Endothelial cell of umbilical vein (primary cell): Measurements from ENCODE around the gene GYPA. TPM values are rescaled to one million over a fixed set of nuclear protein-coding genes. Genes with fewer than 3 reads are reported as not detected.
"Not testable (repeated sequence)": the region's sequence is repeated elsewhere in the genome, so short reads cannot be mapped to it uniquely, and the experiment has no call there.

Experiments used
- Bru-seq: library from RNA; stranded (reverse); fragments of 400-500 nt; gene quantifications from one replicate; lab custom pipeline; 2021; lab: Mats Ljungman, UMichigan
- BruChase-seq, 2 experiments: library from RNA; stranded (reverse); fragments of 400-500 nt; gene quantifications; one replicate each; lab custom pipeline; 2021; lab: Mats Ljungman, UMichigan
- BruUV-seq: library from RNA; stranded (reverse); fragments of 400-500 nt; replicated peaks from 2 replicates; lab custom pipeline; 2021; lab: Mats Ljungman, UMichigan
- CTCF ChIA-PET: fragments of 300-600, 350-600 bp; sonication (Branson Sonifier 250); formaldehyde crosslinking; loops from one replicate; lab custom pipeline; 2021; ENCODE audit warnings: antibody characterized with exemption, inconsistent platforms; lab: Charles Lee
- POLR2A ChIA-PET: fragments of 300-600, 350-600 bp; sonication (Branson Sonifier 250); formaldehyde crosslinking; loops from one replicate; lab custom pipeline; 2021; ENCODE audit warnings: antibody characterized with exemption, inconsistent platforms; lab: Charles Lee
- DNase-seq: peaks from one replicate; pipeline ENCODE4 v3.0.0-alpha.2; 2011; ENCODE audit warnings: low read depth, low spot score
- FAIRE-seq: peaks from 2 replicates; lab custom pipeline; 2011; peaks lifted over from hg19 to GRCh38; lab: Jason Lieb, UNC
- H2AFZ ChIP-seq: 2 replicates; pipeline ENCODE4 v1.6.0; 2012; ENCODE audit warnings: low read depth, low read length, control low read depth, inconsistent platforms
- H3K27ac ChIP-seq: 2 replicates; pipeline ENCODE4 v1.5.1; 2011; ENCODE audit warnings: low read depth, mild to moderate bottlenecking, control low read depth, low read length, moderate library complexity; ENCODE audit not compliant: insufficient read depth
- H3K27me3 ChIP-seq, 2 experiments: 2 replicates each; pipeline versions ENCODE4 v1.6.0 to v1.6.1; 2011; ENCODE audit warnings: low read length in 2 of 2, mixed read lengths in 1 of 2; ENCODE audit not compliant: control insufficient read depth in 2 of 2, insufficient read depth in 2 of 2
- H3K36me3 ChIP-seq, 2 experiments: 2 replicates in 1 of 2; 3 replicates in 1 of 2; pipeline ENCODE4 v1.5.1; 2011; ENCODE audit warnings: low read length in 2 of 2, mild to moderate bottlenecking in 1 of 2, moderate library complexity in 1 of 2; ENCODE audit not compliant: control insufficient read depth in 2 of 2, insufficient read depth in 2 of 2; ENCODE audit errors: extremely low read depth in 1 of 2
- H3K4me1 ChIP-seq: 3 replicates; pipeline ENCODE4 v1.5.1; 2011; ENCODE audit warnings: mild to moderate bottlenecking, low read length; ENCODE audit not compliant: control insufficient read depth, insufficient read depth; ENCODE audit errors: extremely low read depth
- H3K4me2 ChIP-seq: 2 replicates; pipeline ENCODE4 v1.6.1; 2011; ENCODE audit warnings: low read length, control low read depth, mixed read lengths; ENCODE audit not compliant: insufficient read depth
- H3K4me3 ChIP-seq, 3 experiments: fragments of 200-600 bp in 1 of 3; sonication (generic), shearing (Covaris generic) in 1 of 3; replicated peaks in 1 of 3; 2 replicates each; pipeline ENCODE4 v1.5.1; 2011 to 2016; ENCODE audit warnings: control low read depth in 3 of 3, low read length in 3 of 3, mild to moderate bottlenecking in 2 of 3, inconsistent platforms in 1 of 3, low read depth in 1 of 3, moderate library complexity in 1 of 3; ENCODE audit not compliant: insufficient read depth in 1 of 3
- H3K79me2 ChIP-seq: 2 replicates; pipeline ENCODE4 v1.6.0; 2012; ENCODE audit warnings: low read length, inconsistent platforms; ENCODE audit not compliant: control insufficient read depth, insufficient read depth
- H3K9ac ChIP-seq: replicated peaks from 2 replicates; pipeline ENCODE3; 2011; ENCODE audit warnings: low read length, control low read depth; ENCODE audit not compliant: insufficient read depth; ENCODE audit errors: extremely low read depth
- H3K9me1 ChIP-seq: replicated peaks from 3 replicates; pipeline ENCODE4 v1.6.0; 2011; ENCODE audit warnings: mild to moderate bottlenecking, low read length; ENCODE audit not compliant: control insufficient read depth, insufficient read depth; ENCODE audit errors: extremely low read depth
- H3K9me3 ChIP-seq: replicated peaks from 2 replicates; pipeline ENCODE4 v1.5.1; 2012; ENCODE audit warnings: low read length, inconsistent platforms; ENCODE audit not compliant: control insufficient read depth, insufficient read depth
- H4K20me1 ChIP-seq: replicated peaks from 2 replicates; pipeline ENCODE3; 2011; ENCODE audit warnings: mild to moderate bottlenecking, low read length; ENCODE audit not compliant: control insufficient read depth, insufficient read depth; ENCODE audit errors: extremely low read depth
- EZH2 ChIP-seq: IDR thresholded peaks from 2 replicates; pipeline ENCODE4 v1.6.1; 2012; ENCODE audit warnings: borderline replicate concordance, low read depth, mild to moderate bottlenecking, moderate library complexity, low read length, inconsistent platforms; ENCODE audit not compliant: severe bottlenecking
- GATA2 ChIP-seq: IDR thresholded peaks from 2 replicates; pipeline ENCODE4 v1.7.0; 2011; ENCODE audit warnings: low read depth, mild to moderate bottlenecking, moderate library complexity, mixed read lengths, low read length; ENCODE audit not compliant: insufficient read length, insufficient read depth
- MYC ChIP-seq: IDR thresholded peaks from one replicate; pipeline ENCODE4 v1.6.1; 2011; ENCODE audit warnings: mild to moderate bottlenecking, low read depth, low read length
- dilution Hi-C: fragments of 300-500 bp; cut with MboI; formaldehyde crosslinking; loops from one replicate; pipeline ENCODE4 v1.15.0; 2019; ENCODE audit warnings: low sequenced_read_pairs; ENCODE audit not compliant: extremely low pct_ligation_motif_present
- intact Hi-C: fragments of 100-400 bp; cut with micrococcal nuclease; formaldehyde crosslinking; loops from one replicate; pipeline ENCODE4 v1.10.0; 2022
- long read RNA-seq: library from polyadenylated mRNA; stranded (forward); transcript quantifications from one replicate; pipeline ENCODE4 v2.0.0, GENCODE V29; 2021
- polyA minus RNA-seq, 3 experiments: library from RNA; depleted of rRNA, polyadenylated mRNA; stranded (reverse); fragments of >200 nt; gene quantifications; 1 replicate in 1 of 3; 2 replicates in 2 of 3; pipeline ENCODE4 v1.2.3, GENCODE V29; 2011
- polyA plus RNA-seq, 4 experiments: library from polyadenylated mRNA; depleted of rRNA in 3 of 4; stranded (reverse) in 3 of 4; unstranded in 1 of 4; fragments of >200 nt; gene quantifications; 2 replicates each; pipeline versions ENCODE4 v1.2.1 to v1.2.3, GENCODE V29; 2011 to 2012; ENCODE audit warnings: missing spikeins in 1 of 4
- total RNA-seq: library from RNA; stranded (reverse); gene quantifications from 2 replicates; pipeline ENCODE4 v1.2.3, GENCODE V29; 2021
- TF ChIP-seq, protein P1 (sequence below), 2 donors: IDR thresholded peaks; 1 replicate in 1 of 2; 2 replicates in 1 of 2; pipeline ENCODE4 v1.5.1; 2011; ENCODE audit warnings: low read length in 2 of 2, mild to moderate bottlenecking in 2 of 2, moderate library complexity in 2 of 2, control low read depth in 1 of 2, inconsistent platforms in 1 of 2, low read depth in 1 of 2; ENCODE audit not compliant: insufficient read depth in 1 of 2; ENCODE audit errors: extremely low read depth in 1 of 2

Gene GYPA
- not detected in 2 replicates for total RNA-seq
- polyA plus RNA-seq = not detected in 2 replicates
- not detected in 2 replicates for polyA plus RNA-seq (2011; cell fraction: cytosol; rRNA removed)
- polyA plus RNA-seq (2011; cell fraction: nucleus; rRNA removed) = not detected in 2 replicates
- polyA plus RNA-seq (2012) = not detected in 2 replicates
- 1.4 TPM in 1 of 2 replicates, not detected in the other for polyA minus RNA-seq
- polyA minus RNA-seq (2011; cell fraction: cytosol; rRNA and poly(A)+ RNA removed) = not detected
- polyA minus RNA-seq (2011; cell fraction: nucleus; rRNA and poly(A)+ RNA removed) = not detected in 2 replicates
- not detected for Bru-seq, nascent RNA
- BruChase-seq, experiment 1, labeled RNA remaining after a 6-hour chase = not detected
- not detected for BruChase-seq, experiment 2, labeled RNA remaining after a 2-hour chase
- long read RNA-seq = 0 reads

DNA sequence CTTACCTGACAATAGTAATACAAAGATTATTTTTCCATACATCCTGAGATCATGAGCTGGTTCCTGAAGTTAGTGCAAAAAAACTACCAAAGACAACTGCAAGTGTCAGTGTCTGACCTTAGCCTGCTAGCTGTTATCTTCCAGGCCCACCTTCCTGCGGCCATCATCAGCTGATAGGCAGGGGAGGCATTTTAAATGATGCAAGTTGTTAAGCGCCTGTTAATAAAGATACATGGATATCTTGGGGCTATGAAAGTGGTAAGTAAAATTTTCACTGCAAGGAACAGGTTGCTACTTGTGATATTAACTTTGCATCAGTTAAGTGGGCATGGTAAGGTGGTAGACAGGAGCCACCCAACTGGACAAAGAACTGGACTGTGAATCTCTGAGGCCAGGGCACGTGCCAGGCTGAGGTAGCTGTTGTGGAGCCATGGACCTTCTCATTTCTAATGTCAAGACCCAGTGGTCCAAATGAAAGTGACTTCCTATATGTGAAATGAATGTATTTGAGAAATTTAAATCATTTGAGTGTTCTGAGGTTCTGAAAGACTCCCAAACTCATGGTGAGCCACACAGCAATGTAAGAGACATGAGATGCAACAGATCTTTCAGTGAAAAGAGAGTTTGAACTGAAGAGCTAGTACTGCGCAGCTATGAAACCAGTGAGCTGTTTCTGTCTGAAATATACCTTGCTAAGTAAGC, at the start of gene GYPA:
TSS of gene GYPA (minus strand) at position 125 of the 702 bp plus-strand sequence. CDS start at position 42, 83 bp downstream.
- H3K9ac ChIP-seq, DNase-seq, FAIRE-seq, BruUV-seq, H3K79me2 ChIP-seq, H3K27ac ChIP-seq, H4K20me1 ChIP-seq, H3K4me2 ChIP-seq, H2AFZ ChIP-seq, intact Hi-C loops, H3K4me1 ChIP-seq, H3K36me3 ChIP-seq, H3K4me3 ChIP-seq, dilution Hi-C loops, CTCF ChIA-PET, H3K27me3 ChIP-seq, H3K9me1 ChIP-seq, H3K9me3 ChIP-seq, POLR2A ChIA-PET: not testable (repeated sequence)

DNA sequence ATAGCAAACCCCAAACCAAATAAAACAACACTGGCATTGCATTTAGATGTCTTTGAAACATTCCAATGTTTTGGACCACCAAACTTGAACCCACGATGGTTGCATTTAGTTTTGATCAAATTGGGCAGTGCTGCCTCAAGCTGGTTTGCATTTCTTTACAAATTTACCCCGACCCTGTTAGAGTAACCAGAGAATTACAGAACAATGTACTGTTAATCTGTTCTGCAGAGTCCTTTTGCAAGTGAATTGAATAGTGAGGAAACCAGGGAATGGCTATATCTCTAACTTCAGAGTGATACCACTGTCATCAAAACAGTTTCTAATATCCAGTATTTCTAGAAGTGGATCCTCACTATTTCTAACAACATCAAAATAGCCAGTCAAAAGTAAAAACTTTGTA, 49.5 kb upstream of the GYPA start:
- BruUV-seq = no TSS peak
- TF ChIP-seq, protein P1, sequence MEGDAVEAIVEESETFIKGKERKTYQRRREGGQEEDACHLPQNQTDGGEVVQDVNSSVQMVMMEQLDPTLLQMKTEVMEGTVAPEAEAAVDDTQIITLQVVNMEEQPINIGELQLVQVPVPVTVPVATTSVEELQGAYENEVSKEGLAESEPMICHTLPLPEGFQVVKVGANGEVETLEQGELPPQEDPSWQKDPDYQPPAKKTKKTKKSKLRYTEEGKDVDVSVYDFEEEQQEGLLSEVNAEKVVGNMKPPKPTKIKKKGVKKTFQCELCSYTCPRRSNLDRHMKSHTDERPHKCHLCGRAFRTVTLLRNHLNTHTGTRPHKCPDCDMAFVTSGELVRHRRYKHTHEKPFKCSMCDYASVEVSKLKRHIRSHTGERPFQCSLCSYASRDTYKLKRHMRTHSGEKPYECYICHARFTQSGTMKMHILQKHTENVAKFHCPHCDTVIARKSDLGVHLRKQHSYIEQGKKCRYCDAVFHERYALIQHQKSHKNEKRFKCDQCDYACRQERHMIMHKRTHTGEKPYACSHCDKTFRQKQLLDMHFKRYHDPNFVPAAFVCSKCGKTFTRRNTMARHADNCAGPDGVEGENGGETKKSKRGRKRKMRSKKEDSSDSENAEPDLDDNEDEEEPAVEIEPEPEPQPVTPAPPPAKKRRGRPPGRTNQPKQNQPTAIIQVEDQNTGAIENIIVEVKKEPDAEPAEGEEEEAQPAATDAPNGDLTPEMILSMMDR (IDR thresholded peaks at IDR 0.05; ENCODE audit: extremely low read depth in 1 of 2, insufficient read depth in 1 of 2, low read depth in 1 of 2, low read length in 2 of 2) = no peak
- TF ChIP-seq GATA2 (no peak), EZH2 (no peak), MYC (no peak)
- intact Hi-C loops (no loop called here), dilution Hi-C loops (no loop called here)
- no peaks in the 10 kb centered on the region for H3K9me3 ChIP-seq
- no peaks in the 10 kb centered on the region for H3K9me1 ChIP-seq
- no peaks in the 10 kb centered on the region for H3K4me1 ChIP-seq
- peaks cover 0 to 3% of the 10 kb centered on the region in 2 experiments for H3K27me3 ChIP-seq
- CTCF ChIA-PET = no interaction called here
- H3K27ac ChIP-seq = no peak overlapping the region
- H4K20me1 ChIP-seq = no peaks in the 10 kb centered on the region
- no peak for FAIRE-seq
- no peak overlapping the region for H2AFZ ChIP-seq
- POLR2A ChIA-PET = no interaction called here
- DNase-seq = no peak
- no peak overlapping the region for H3K4me3 ChIP-seq
- H3K9ac ChIP-seq = no peak overlapping the region
- H3K36me3 ChIP-seq = no peaks in the 10 kb centered on the region
- H3K79me2 ChIP-seq = no peaks in the 10 kb centered on the region
- H3K4me2 ChIP-seq = no peak overlapping the region
